ENCODE results near the gene SUPT4H1. TPM values are rescaled to one million over a fixed set of nuclear protein-coding genes. Genes with fewer than 3 reads are reported as not detected.
A peak's percentile ranks its signal among the peaks of the same experiment; 100 is the strongest.

Gene SUPT4H1
- total and polyA plus RNA-seq, 2 of the 4 experiments (the other 2 are of a cell fraction): 51.6 to 129 TPM

DNA sequence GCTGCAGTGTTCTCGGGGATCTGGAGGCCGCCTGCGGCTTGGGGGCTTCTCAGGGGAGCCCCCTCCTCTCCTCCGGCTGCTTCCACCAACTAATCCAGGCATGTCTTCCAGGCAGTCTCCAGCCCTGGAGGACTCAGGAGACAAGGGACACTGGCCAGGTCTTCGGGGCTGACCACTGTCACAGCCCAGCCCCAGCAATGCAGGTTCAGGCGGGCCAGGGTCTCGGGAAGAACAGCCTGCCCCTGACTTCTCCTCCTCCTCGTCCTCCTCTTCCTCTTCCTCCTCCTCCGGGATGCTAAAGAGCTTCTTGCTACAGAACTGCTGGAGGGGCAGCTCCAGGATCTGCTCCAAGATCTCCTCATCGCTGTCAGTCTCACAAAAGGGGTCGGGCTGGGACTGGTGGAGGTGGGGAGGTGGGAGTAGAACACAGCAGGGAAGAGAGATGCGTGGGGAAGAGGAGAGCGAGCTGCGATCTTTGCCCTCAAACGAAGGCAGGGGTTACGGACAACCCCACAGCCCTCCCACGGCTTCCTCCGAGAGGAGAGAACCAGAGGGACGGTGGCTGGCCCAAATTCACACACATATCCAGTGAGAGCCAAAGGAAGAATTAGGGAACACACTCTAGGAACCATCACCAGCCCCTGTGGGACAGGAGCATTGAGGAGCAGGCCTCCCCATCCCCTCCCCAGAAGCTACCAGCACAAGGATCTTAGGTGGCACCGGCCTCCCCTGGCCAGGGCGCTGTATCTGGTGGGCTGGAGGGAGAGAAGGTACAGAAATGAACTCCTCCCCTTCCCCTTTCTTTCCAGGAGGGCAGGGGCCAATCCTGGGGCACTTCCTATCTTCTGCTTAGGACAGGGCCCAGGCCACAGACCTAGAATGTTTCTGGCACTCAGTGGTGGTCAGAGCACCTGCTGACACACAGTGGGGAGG lies 42.8 kb downstream of the SUPT4H1 start (continued):
- TF ChIP-seq, protein P1, sequence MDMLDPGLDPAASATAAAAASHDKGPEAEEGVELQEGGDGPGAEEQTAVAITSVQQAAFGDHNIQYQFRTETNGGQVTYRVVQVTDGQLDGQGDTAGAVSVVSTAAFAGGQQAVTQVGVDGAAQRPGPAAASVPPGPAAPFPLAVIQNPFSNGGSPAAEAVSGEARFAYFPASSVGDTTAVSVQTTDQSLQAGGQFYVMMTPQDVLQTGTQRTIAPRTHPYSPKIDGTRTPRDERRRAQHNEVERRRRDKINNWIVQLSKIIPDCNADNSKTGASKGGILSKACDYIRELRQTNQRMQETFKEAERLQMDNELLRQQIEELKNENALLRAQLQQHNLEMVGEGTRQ (IDR thresholded peaks at IDR 0.05; ENCODE audit: low read depth, low read length): no peak

- ATAC-seq (ENCODE audit: low read depth) (no peak), DNase-seq (no peak)
- ChIA-PET CTCF (no interaction called here), POLR2A (ENCODE audit: unreplicated experiment) (no interaction called here)
- H3K14ac ChIP-seq (replicated peaks; ENCODE audit: low read depth, low read length): no peak overlapping the region
- H3K27me3 ChIP-seq (ENCODE audit: control insufficient read depth, insufficient read depth, low read length): peaks cover 2% of the 10 kb centered on the region; the same call in 1 of the 2 replicates
- H2AFZ ChIP-seq (replicated peaks; ENCODE audit: low read length, poor library complexity): peak overlapping the region; percentile 14
- no peak overlapping the region for H3K27ac ChIP-seq (ENCODE audit: insufficient read depth, low read length)
- dilution Hi-C loops (cut with HindIII; ENCODE audit: low sequenced_read_pairs, unreplicated experiment) (no loop called here), in situ Hi-C loops (cut with MboI; ENCODE audit: low sequenced_read_pairs) (no loop called here), intact Hi-C loops (cut with micrococcal nuclease) (no loop called here)
- no peaks in the 10 kb centered on the region for H3K36me3 ChIP-seq (ENCODE audit: control insufficient read depth, insufficient read depth, low read length)
- no peak overlapping the region for H3K9ac ChIP-seq (ENCODE audit: low read depth, low read length)
- no peaks in the 10 kb centered on the region for H3K9me1 ChIP-seq (ENCODE audit: insufficient read depth, low read length)
- TF ChIP-seq, protein P2, sequence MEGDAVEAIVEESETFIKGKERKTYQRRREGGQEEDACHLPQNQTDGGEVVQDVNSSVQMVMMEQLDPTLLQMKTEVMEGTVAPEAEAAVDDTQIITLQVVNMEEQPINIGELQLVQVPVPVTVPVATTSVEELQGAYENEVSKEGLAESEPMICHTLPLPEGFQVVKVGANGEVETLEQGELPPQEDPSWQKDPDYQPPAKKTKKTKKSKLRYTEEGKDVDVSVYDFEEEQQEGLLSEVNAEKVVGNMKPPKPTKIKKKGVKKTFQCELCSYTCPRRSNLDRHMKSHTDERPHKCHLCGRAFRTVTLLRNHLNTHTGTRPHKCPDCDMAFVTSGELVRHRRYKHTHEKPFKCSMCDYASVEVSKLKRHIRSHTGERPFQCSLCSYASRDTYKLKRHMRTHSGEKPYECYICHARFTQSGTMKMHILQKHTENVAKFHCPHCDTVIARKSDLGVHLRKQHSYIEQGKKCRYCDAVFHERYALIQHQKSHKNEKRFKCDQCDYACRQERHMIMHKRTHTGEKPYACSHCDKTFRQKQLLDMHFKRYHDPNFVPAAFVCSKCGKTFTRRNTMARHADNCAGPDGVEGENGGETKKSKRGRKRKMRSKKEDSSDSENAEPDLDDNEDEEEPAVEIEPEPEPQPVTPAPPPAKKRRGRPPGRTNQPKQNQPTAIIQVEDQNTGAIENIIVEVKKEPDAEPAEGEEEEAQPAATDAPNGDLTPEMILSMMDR (conservative IDR thresholded peaks at IDR 0.05; ENCODE audit: low read depth, low read length): peak; percentile 20; the same call in 1 of the 2 replicates
- TF ChIP-seq RAD21 (IDR thresholded peaks at IDR 0.05; ENCODE audit: low read length) (no peak), SMC3 (IDR thresholded peaks at IDR 0.05; ENCODE audit: low read depth, low read length) (peak; percentile 22; the same call in 1 of the 2 replicates)
- H3K4me1 ChIP-seq (ENCODE audit: control insufficient read depth, insufficient read depth, low read length): no peaks in the 10 kb centered on the region
- no peak overlapping the region for H3K4me2 ChIP-seq (ENCODE audit: low read depth, low read length)
- H2AK9ac ChIP-seq (replicated peaks; ENCODE audit: low read depth, low read length, poor library complexity): peak overlapping the region; percentile 55
- H2AK5ac ChIP-seq (ENCODE audit: low read depth, low read length): no peak overlapping the region
- H4K5ac ChIP-seq (ENCODE audit: low read depth, low read length): no peak overlapping the region
- H3K79me1 ChIP-seq (ENCODE audit: low read depth in 1 of 2, low read length in 2 of 2): no peaks in the 10 kb centered on the region
- H3K4ac ChIP-seq (ENCODE audit: low read depth, low read length): no peak overlapping the region
- H4K91ac ChIP-seq (ENCODE audit: insufficient read depth, low read depth, low read length): no peak overlapping the region
- no peak overlapping the region for H4K8ac ChIP-seq (ENCODE audit: low read depth in 2 of 2, low read length in 2 of 2)
- no peaks in the 10 kb centered on the region for H3K9me3 ChIP-seq (ENCODE audit: control insufficient read depth, insufficient read depth, low read length)
- no peak overlapping the region for H2BK20ac ChIP-seq (ENCODE audit: low read depth, low read length)
- no peak overlapping the region for H3K18ac ChIP-seq (ENCODE audit: low read depth, low read length)
- no TSS peak for BruUV-seq (replicated peaks)
- H4K20me1 ChIP-seq (ENCODE audit: insufficient read depth, low read length): no peaks in the 10 kb centered on the region; the same call in 1 of the 2 replicates
- no peak overlapping the region for H2BK15ac ChIP-seq (ENCODE audit: low read depth, low read length)
- no peak overlapping the region for H2BK5ac ChIP-seq (ENCODE audit: low read depth, low read length, poor library complexity, severe bottlenecking)
- H3K4me3 ChIP-seq (ENCODE audit: insufficient read depth, low read depth, low read length): no peak overlapping the region
- no peak overlapping the region for H2BK120ac ChIP-seq (ENCODE audit: low read depth, low read length)
- 67% methylated on average over 22 of the region's 32 CpGs; no CpG with 5 or more reads in 1 of the 2 experiments for WGBS, 2 experiments (ENCODE audit: extremely low coverage in 2 of 2, insufficient read length in 1 of 2)
- no peak overlapping the region for H3K56ac ChIP-seq (ENCODE audit: extremely low read depth, insufficient read depth, low read length)
- no peak overlapping the region for H3K23ac ChIP-seq (ENCODE audit: low read depth, low read length)
Measured at GRCh38 chr17:58308173-58308984, 43.6 kb downstream of the SUPT4H1 start.

All from IMR-90 (cell line).